HepG2 (cell line): Measurements from ENCODE around the gene MICAL3. TPM values are rescaled to one million over a fixed set of nuclear protein-coding genes. Genes with fewer than 3 reads are reported as not detected.

Source experiments
- BHLHE40 ChIP-seq: IDR thresholded peaks from 2 replicates; pipeline ENCODE4 v1.6.1; 2011; ENCODE audit warnings: low read length, improper control_type of control experiment
- BRCA1 ChIP-seq: sonication (generic); formaldehyde crosslinking; IDR thresholded peaks from 2 replicates; pipeline ENCODE4 v1.4.0; 2020; ENCODE audit warnings: missing genetic modification reagents
- LCORL ChIP-seq, 2 experiments: fragments of 450-650 bp in 1 of 2; sonication (generic) in 1 of 2; formaldehyde crosslinking in 1 of 2; IDR thresholded peaks; 2 replicates each; pipeline versions ENCODE4 v1.5.0 to v1.6.1; 2017 to 2020; ENCODE audit warnings: antibody characterized with exemption in 1 of 2, missing genetic modification reagents in 1 of 2
- NR2C2 ChIP-seq: sonication (generic); formaldehyde crosslinking; IDR thresholded peaks from 2 replicates; pipeline ENCODE4 v1.4.0; 2020; ENCODE audit warnings: missing genetic modification reagents, mild to moderate bottlenecking, moderate library complexity, borderline replicate concordance
- PATZ1 ChIP-seq: sonication (generic); formaldehyde crosslinking; IDR thresholded peaks from 2 replicates; pipeline ENCODE4 v1.4.0; 2020; ENCODE audit warnings: missing genetic modification reagents
- PAXIP1 ChIP-seq: sonication (generic); formaldehyde crosslinking; conservative IDR thresholded peaks from 2 replicates; pipeline ENCODE4 v1.4.0; 2020; ENCODE audit warnings: mild to moderate bottlenecking, missing genetic modification reagents, moderate library complexity
- SCMH1 ChIP-seq: sonication (generic); formaldehyde crosslinking; IDR thresholded peaks from 2 replicates; pipeline ENCODE4 v1.9.0; 2021; ENCODE audit warnings: missing genetic modification reagents, mild to moderate bottlenecking, borderline replicate concordance
- TCF12 ChIP-seq, 2 experiments: fragments of 450-650 bp in 1 of 2; sonication (generic) in 1 of 2; formaldehyde crosslinking in 1 of 2; IDR thresholded peaks; 2 replicates each; pipeline versions ENCODE4 v1.6.1 to v1.8.0; 2017 to 2022; ENCODE audit warnings: antibody characterized with exemption in 1 of 2, mild to moderate bottlenecking in 1 of 2, missing genetic modification reagents in 1 of 2, moderate library complexity in 1 of 2
- USF2 ChIP-seq, 2 experiments: sonication (generic) in 1 of 2; formaldehyde crosslinking in 1 of 2; IDR thresholded peaks; 2 replicates each; pipeline versions ENCODE4 v1.5.1 to v1.6.1; 2011 to 2020; ENCODE audit warnings: borderline replicate concordance in 1 of 2, low read depth in 1 of 2, low read length in 1 of 2, mild to moderate bottlenecking in 1 of 2, missing genetic modification reagents in 1 of 2, moderate library complexity in 1 of 2
- ZNF160 ChIP-seq: sonication (generic); formaldehyde crosslinking; IDR thresholded peaks from 2 replicates; pipeline ENCODE4 v1.8.0; 2022; ENCODE audit warnings: mild to moderate bottlenecking, inconsistent platforms, missing genetic modification reagents
- ZNF224 ChIP-seq: sonication (generic); formaldehyde crosslinking; IDR thresholded peaks from 2 replicates; pipeline ENCODE4 v1.5.0; 2020; ENCODE audit warnings: mild to moderate bottlenecking, missing genetic modification reagents
- ZSCAN20 ChIP-seq: sonication (generic); formaldehyde crosslinking; IDR thresholded peaks from 2 replicates; pipeline ENCODE4 v1.4.0; 2020; ENCODE audit warnings: missing genetic modification reagents, mild to moderate bottlenecking, borderline replicate concordance
- ZSCAN30 ChIP-seq: sonication (generic); formaldehyde crosslinking; IDR thresholded peaks from 2 replicates; pipeline ENCODE4 v1.5.0; 2020; ENCODE audit warnings: mild to moderate bottlenecking, missing genetic modification reagents
- polyA plus RNA-seq, 8 experiments: library from polyadenylated mRNA; depleted of rRNA in 3 of 8; stranded (reverse) in 7 of 8; unstranded in 1 of 8; fragments of >200 nt; fragmentation: Illumina TruSeq in 4 of 8; extraction: Trizol in 4 of 8; gene quantifications; 2 replicates each; pipeline versions ENCODE4 v1.2.1 to v1.2.3, GENCODE V29; 2011 to 2016; ENCODE audit warnings: low read depth in 4 of 8, missing spikeins in 1 of 8, mixed read lengths in 1 of 8; ENCODE audit not compliant: insufficient read depth in 1 of 8
- total RNA-seq, 5 experiments: library from RNA; depleted of rRNA; stranded (reverse); fragments of >200 nt; fragmentation: Illumina TruSeq; extraction: Trizol; gene quantifications; 2 replicates each; pipeline ENCODE4 v1.2.3, GENCODE V29; 2016; ENCODE audit warnings: low read depth in 1 of 5
- TF ChIP-seq, protein P1 (sequence below): IDR thresholded peaks from 2 replicates; pipeline ENCODE4 v1.4.0; 2020; ENCODE audit warnings: mild to moderate bottlenecking, missing genetic modification reagents

The MICAL3 gene
- total and polyA plus RNA-seq, 2 of the 13 experiments (the other 11 are each of a cell fraction or from before 2014, with no cell fraction given), result 5.3 to 12.5 TPM

- TF ChIP-seq, protein P1, sequence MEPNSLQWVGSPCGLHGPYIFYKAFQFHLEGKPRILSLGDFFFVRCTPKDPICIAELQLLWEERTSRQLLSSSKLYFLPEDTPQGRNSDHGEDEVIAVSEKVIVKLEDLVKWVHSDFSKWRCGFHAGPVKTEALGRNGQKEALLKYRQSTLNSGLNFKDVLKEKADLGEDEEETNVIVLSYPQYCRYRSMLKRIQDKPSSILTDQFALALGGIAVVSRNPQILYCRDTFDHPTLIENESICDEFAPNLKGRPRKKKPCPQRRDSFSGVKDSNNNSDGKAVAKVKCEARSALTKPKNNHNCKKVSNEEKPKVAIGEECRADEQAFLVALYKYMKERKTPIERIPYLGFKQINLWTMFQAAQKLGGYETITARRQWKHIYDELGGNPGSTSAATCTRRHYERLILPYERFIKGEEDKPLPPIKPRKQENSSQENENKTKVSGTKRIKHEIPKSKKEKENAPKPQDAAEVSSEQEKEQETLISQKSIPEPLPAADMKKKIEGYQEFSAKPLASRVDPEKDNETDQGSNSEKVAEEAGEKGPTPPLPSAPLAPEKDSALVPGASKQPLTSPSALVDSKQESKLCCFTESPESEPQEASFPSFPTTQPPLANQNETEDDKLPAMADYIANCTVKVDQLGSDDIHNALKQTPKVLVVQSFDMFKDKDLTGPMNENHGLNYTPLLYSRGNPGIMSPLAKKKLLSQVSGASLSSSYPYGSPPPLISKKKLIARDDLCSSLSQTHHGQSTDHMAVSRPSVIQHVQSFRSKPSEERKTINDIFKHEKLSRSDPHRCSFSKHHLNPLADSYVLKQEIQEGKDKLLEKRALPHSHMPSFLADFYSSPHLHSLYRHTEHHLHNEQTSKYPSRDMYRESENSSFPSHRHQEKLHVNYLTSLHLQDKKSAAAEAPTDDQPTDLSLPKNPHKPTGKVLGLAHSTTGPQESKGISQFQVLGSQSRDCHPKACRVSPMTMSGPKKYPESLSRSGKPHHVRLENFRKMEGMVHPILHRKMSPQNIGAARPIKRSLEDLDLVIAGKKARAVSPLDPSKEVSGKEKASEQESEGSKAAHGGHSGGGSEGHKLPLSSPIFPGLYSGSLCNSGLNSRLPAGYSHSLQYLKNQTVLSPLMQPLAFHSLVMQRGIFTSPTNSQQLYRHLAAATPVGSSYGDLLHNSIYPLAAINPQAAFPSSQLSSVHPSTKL, result no peak
- TF ChIP-seq ZSCAN20 (CRISPR knock-in tag) (peak; percentile 87), PAXIP1 (CRISPR knock-in tag) (peak; percentile 51; the same call in 1 of the 2 replicates), PATZ1 (CRISPR knock-in tag) (0 out of 2 replicates have a peak, but pooled peaks have one; percentile 44), LCORL (IDR thresholded peaks at IDR 0.05) (no peak), LCORL (CRISPR knock-in tag; IDR thresholded peaks at IDR 0.05) (no peak; the same call in 1 of the 2 replicates), SCMH1 (CRISPR knock-in tag) (no peak), ZSCAN30 (CRISPR knock-in tag) (peak; percentile 60; the same call in 1 of the 2 replicates), TCF12 (IDR thresholded peaks at IDR 0.05) (no peak), TCF12 (CRISPR knock-in tag; IDR thresholded peaks at IDR 0.05) (0 out of 2 replicates have a peak, but pooled peaks have one; percentile 30), USF2 (IDR thresholded peaks at IDR 0.05; ENCODE audit: low read depth, low read length) (no peak), USF2 (CRISPR knock-in tag; IDR thresholded peaks at IDR 0.05; ENCODE audit: borderline replicate concordance) (no peak), BHLHE40 (peak; percentile 95), BRCA1 (CRISPR knock-in tag) (0 out of 2 replicates have a peak, but pooled peaks have one; percentile 78), ZNF224 (CRISPR knock-in tag) (no peak; the same call in 1 of the 2 replicates), NR2C2 (peak; percentile 68; the same call in 1 of the 2 replicates), ZNF160 (0 out of 2 replicates have a peak, but pooled peaks have one; percentile 51)
Measured at GRCh38 chr22:18001040-18001893, 23.1 kb downstream of the MICAL3 start (continued).
